H9 (cell line): ENCODE data around the gene MAP7. TPM values are rescaled to one million over a fixed set of nuclear protein-coding genes. Genes with fewer than 3 reads are reported as not detected.
"Not testable (repeated sequence)": the region's sequence is repeated elsewhere in the genome, so short reads cannot be mapped to it uniquely, and the experiment has no call there.

ENCODE experiments used
- DNase-seq: peaks from one replicate; pipeline ENCODE4 v3.0.0-alpha.2; 2017
- H2AFZ ChIP-seq: one replicate; pipeline ENCODE4 v1.6.1; 2013; ENCODE audit warnings: mild to moderate bottlenecking, low read length, control low read depth, moderate library complexity
- H2AK5ac ChIP-seq: 2 replicates; pipeline ENCODE4 v1.6.1; 2013; ENCODE audit warnings: low read length, control low read depth, mixed read lengths; ENCODE audit not compliant: insufficient read length
- H2BK120ac ChIP-seq: one replicate; pipeline ENCODE4 v1.6.1; 2013; ENCODE audit warnings: low read depth, mild to moderate bottlenecking, low read length, control low read depth, inconsistent platforms; ENCODE audit not compliant: poor library complexity, severe bottlenecking
- H2BK12ac ChIP-seq: 2 replicates; pipeline ENCODE4 v1.6.1; 2013; ENCODE audit warnings: low read length, control low read depth, mixed read lengths, low read depth; ENCODE audit not compliant: insufficient read length
- H2BK15ac ChIP-seq: 2 replicates; pipeline ENCODE4 v1.6.1; 2013; ENCODE audit warnings: low read depth, low read length, control low read depth
- H2BK20ac ChIP-seq: one replicate; pipeline ENCODE4 v1.6.1; 2013; ENCODE audit warnings: low read depth, mild to moderate bottlenecking, low read length, control low read depth, inconsistent platforms; ENCODE audit not compliant: poor library complexity, severe bottlenecking
- H2BK5ac ChIP-seq: 2 replicates; pipeline ENCODE4 v1.6.1; 2013; ENCODE audit warnings: low read length, control low read depth, mixed read lengths; ENCODE audit not compliant: insufficient read length
- H3K14ac ChIP-seq: 2 replicates; pipeline ENCODE4 v1.6.1; 2013; ENCODE audit warnings: low read length, control low read depth; ENCODE audit not compliant: insufficient read depth
- H3K18ac ChIP-seq: 2 replicates; pipeline ENCODE4 v1.6.1; 2013; ENCODE audit warnings: low read depth, mild to moderate bottlenecking, mixed read lengths, low read length, control low read depth; ENCODE audit not compliant: insufficient read length
- H3K23ac ChIP-seq: 2 replicates; pipeline ENCODE4 v1.6.1; 2013; ENCODE audit warnings: low read length, control low read depth, mixed read lengths, low read depth; ENCODE audit not compliant: insufficient read length
- H3K23me2 ChIP-seq: 2 replicates; pipeline ENCODE4 v1.6.1; 2013; ENCODE audit warnings: low read depth, mild to moderate bottlenecking, mixed read lengths, low read length, control low read depth; ENCODE audit not compliant: insufficient read length, poor library complexity, severe bottlenecking
- H3K27ac ChIP-seq: 2 replicates; pipeline ENCODE4 v1.5.1; 2013; ENCODE audit warnings: low read length, control low read depth, mixed read lengths, low read depth; ENCODE audit not compliant: insufficient read length
- H3K27me3 ChIP-seq: 2 replicates; pipeline ENCODE4 v1.6.1; 2013; ENCODE audit warnings: low read length, control low read depth, inconsistent platforms; ENCODE audit not compliant: insufficient read depth
- H3K4ac ChIP-seq: 2 replicates; pipeline ENCODE4 v1.6.1; 2013; ENCODE audit warnings: low read depth, mild to moderate bottlenecking, control low read depth, inconsistent platforms, low read length, moderate library complexity
- H3K4me1 ChIP-seq: 2 replicates; pipeline ENCODE4 v1.6.1; 2013; ENCODE audit warnings: low read length, control low read depth, inconsistent platforms; ENCODE audit not compliant: insufficient read depth
- H3K4me2 ChIP-seq: 2 replicates; pipeline ENCODE4 v1.6.1; 2013; ENCODE audit warnings: low read length, control low read depth, mixed read lengths; ENCODE audit not compliant: insufficient read length, insufficient read depth
- H3K56ac ChIP-seq: 2 replicates; pipeline ENCODE4 v1.6.1; 2013; ENCODE audit warnings: low read depth, mild to moderate bottlenecking, mixed read lengths, low read length, control low read depth; ENCODE audit not compliant: insufficient read length
- H3K79me1 ChIP-seq: 2 replicates; pipeline ENCODE4 v1.6.1; 2013; ENCODE audit warnings: low read depth, mild to moderate bottlenecking, moderate library complexity, low read length, control low read depth, inconsistent platforms; ENCODE audit not compliant: insufficient read depth, poor library complexity, severe bottlenecking
- H3K79me2 ChIP-seq: 2 replicates; pipeline ENCODE4 v1.6.1; 2013; ENCODE audit warnings: low read length, control low read depth, inconsistent platforms; ENCODE audit not compliant: insufficient read depth
- H3K9ac ChIP-seq: 2 replicates; pipeline ENCODE4 v1.6.1; 2013; ENCODE audit warnings: low read length, control low read depth, mixed read lengths; ENCODE audit not compliant: insufficient read length; ENCODE audit errors: extremely low read depth
- H3K9me3 ChIP-seq: one replicate; pipeline ENCODE4 v1.6.1; 2013; ENCODE audit warnings: low read depth, low read length, inconsistent platforms; ENCODE audit not compliant: control insufficient read depth
- H3T11ph ChIP-seq: one replicate; pipeline ENCODE4 v1.6.1; 2013; ENCODE audit warnings: mild to moderate bottlenecking, low read length, control low read depth, inconsistent platforms
- H4K20me1 ChIP-seq: one replicate; pipeline ENCODE4 v1.6.1; 2013; ENCODE audit not compliant: control insufficient read depth, insufficient read length, insufficient read depth
- H4K5ac ChIP-seq: 2 replicates; pipeline ENCODE4 v1.6.1; 2013; ENCODE audit warnings: low read depth, mild to moderate bottlenecking, mixed read lengths, low read length, control low read depth; ENCODE audit not compliant: insufficient read length
- H4K8ac ChIP-seq: replicated peaks from 2 replicates; pipeline ENCODE4 v1.6.1; 2013; ENCODE audit warnings: low read length, control low read depth, mixed read lengths, low read depth; ENCODE audit not compliant: insufficient read length
- H4K91ac ChIP-seq: 2 replicates; pipeline ENCODE4 v1.6.1; 2013; ENCODE audit warnings: low read depth, mild to moderate bottlenecking, moderate library complexity, mixed read lengths, low read length, control low read depth; ENCODE audit not compliant: insufficient read length
- H3K27ac Mint-ChIP-seq, 3 experiments: 2 replicates in 2 of 3; 3 replicates in 1 of 3; pipeline ENCODE4 v1.8.0; 2020 to 2021; ENCODE audit warnings: mixed read lengths in 3 of 3, mild to moderate bottlenecking in 1 of 3, moderate library complexity in 1 of 3
- H3K27me3 Mint-ChIP-seq: 2 replicates; pipeline ENCODE4 v1.8.0; 2021; ENCODE audit warnings: low read depth, mild to moderate bottlenecking, moderate library complexity, mixed read lengths
- H3K36me3 Mint-ChIP-seq, 3 experiments: 2 replicates in 2 of 3; 3 replicates in 1 of 3; pipeline ENCODE4 v1.8.0; 2020 to 2021; ENCODE audit warnings: low read depth in 3 of 3, mixed read lengths in 3 of 3; ENCODE audit not compliant: insufficient read depth in 1 of 3
- H3K4me1 Mint-ChIP-seq, 2 experiments: 2 replicates each; pipeline ENCODE4 v1.8.0; 2020; ENCODE audit warnings: mixed read lengths in 2 of 2
- H3K4me3 Mint-ChIP-seq, 2 experiments: 2 replicates in 1 of 2; 3 replicates in 1 of 2; pipeline ENCODE4 v1.8.0; 2020 to 2021; ENCODE audit warnings: mild to moderate bottlenecking in 2 of 2, mixed read lengths in 2 of 2, moderate library complexity in 1 of 2
- H3K9me3 Mint-ChIP-seq, 2 experiments: 2 replicates in 1 of 2; 3 replicates in 1 of 2; pipeline ENCODE4 v1.8.0; 2020; ENCODE audit warnings: mild to moderate bottlenecking in 2 of 2, mixed read lengths in 2 of 2, moderate library complexity in 1 of 2
- CTCF ChIP-seq: fragments of 200-600 bp; sonication (generic); conservative IDR thresholded peaks from 3 replicates; pipeline ENCODE4 v1.8.0; 2021; ENCODE audit warnings: antibody characterized with exemption, mild to moderate bottlenecking
- WGBS: extraction: QIAGEN DNeasy Blood & Tissue Kit; methylation state at CpG from one replicate; pipeline ENCODE4 v1.1.7; 2013; ENCODE audit warnings: missing lambda C conversion rate, low lambda C conversion rate, mixed read lengths; ENCODE audit not compliant: insufficient read length; ENCODE audit errors: extremely low coverage; 5-methylcytosine and 5-hydroxymethylcytosine counted together
- total RNA-seq: library from RNA; stranded (reverse); gene quantifications from 2 replicates; pipeline ENCODE4 v1.2.1, GENCODE V29; 2021

The MAP7 gene
- total RNA-seq, 1 experiment from 2014 or later: 51.1 TPM

GRCh38 chr6:136491251-136491650 is 59.0 kb downstream of the MAP7 start:
- no peak overlapping the region for H2BK5ac ChIP-seq
- no peak overlapping the region for H4K91ac ChIP-seq
- no peaks in the 10 kb centered on the region for H3K79me1 ChIP-seq
- Mint-ChIP-seq H3K27me3 (no peaks in the 10 kb centered on the region), H3K27ac (peak overlapping the region in 1 of 3 experiments; percentile 19; a peak in 1 of 7 replicates), H3K9me3 (no peaks in the 10 kb centered on the region), H3K4me3 (no peak overlapping the region), H3K36me3 (no peaks in the 10 kb centered on the region), H3K4me1 (peaks cover 23 to 48% of the 10 kb centered on the region in 2 experiments)
- H3K9ac ChIP-seq: no peak overlapping the region
- no peak overlapping the region for H3K14ac ChIP-seq
- H3K4me1 ChIP-seq: no peaks in the 10 kb centered on the region; the same call in 1 of the 2 replicates
- no peak overlapping the region for H3K56ac ChIP-seq
- TF ChIP-seq CTCF: no peak
- no peaks in the 10 kb centered on the region; the same call in 1 of the 2 replicates for H3K79me2 ChIP-seq
- no peak overlapping the region for H3K4me2 ChIP-seq
- DNase-seq: no peak
- H2BK15ac ChIP-seq: no peak overlapping the region
- no peaks in the 10 kb centered on the region for H4K20me1 ChIP-seq
- no CpG with 5 or more reads among the region's 2 CpGs for WGBS
- H3K23ac ChIP-seq: no peak overlapping the region
- H3K4ac ChIP-seq: no peak overlapping the region
- H2BK20ac ChIP-seq: no peak overlapping the region
- H3T11ph ChIP-seq: no peak overlapping the region
- H3K9me3 ChIP-seq: no peaks in the 10 kb centered on the region
- no peaks in the 10 kb centered on the region for H3K23me2 ChIP-seq
- no peak overlapping the region for H2AFZ ChIP-seq
- no peak overlapping the region for H2BK120ac ChIP-seq
- H4K8ac ChIP-seq: no peak overlapping the region
- no peaks in the 10 kb centered on the region for H3K27me3 ChIP-seq
- no peak overlapping the region for H3K27ac ChIP-seq
- no peak overlapping the region for H3K18ac ChIP-seq
- no peak overlapping the region for H2AK5ac ChIP-seq
- no peak overlapping the region for H4K5ac ChIP-seq
- H2BK12ac ChIP-seq: no peak overlapping the region

DNA sequence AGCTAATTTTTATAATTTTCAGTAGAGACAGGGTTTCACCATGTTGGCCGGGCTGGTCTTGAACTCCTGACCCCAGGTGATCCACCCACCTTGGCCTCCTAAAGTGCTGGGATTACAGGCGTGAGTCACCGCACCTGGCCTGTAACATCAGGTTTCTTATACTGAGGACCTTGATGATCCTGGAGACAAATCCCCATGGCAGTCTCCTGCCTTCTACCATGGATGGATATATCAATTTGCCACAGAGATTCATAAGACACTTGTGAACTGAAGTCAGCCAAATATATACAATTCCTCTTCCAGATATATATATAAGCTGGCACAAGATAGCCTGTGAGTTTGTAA is 60.6 kb downstream of the MAP7 start:
- not testable (repeated sequence) for H4K8ac ChIP-seq, H3K27me3 Mint-ChIP-seq, H3K23me2 ChIP-seq, H3T11ph ChIP-seq, H3K79me2 ChIP-seq, H3K9ac ChIP-seq, H4K5ac ChIP-seq, H3K79me1 ChIP-seq, H3K4me1 ChIP-seq, H3K4me3 Mint-ChIP-seq, DNase-seq, H2AFZ ChIP-seq, H2BK5ac ChIP-seq, H3K4me2 ChIP-seq, H2BK12ac ChIP-seq, H3K9me3 ChIP-seq, H3K23ac ChIP-seq, H3K27me3 ChIP-seq, H4K91ac ChIP-seq, H4K20me1 ChIP-seq, H3K9me3 Mint-ChIP-seq, H2BK15ac ChIP-seq, H2BK20ac ChIP-seq, H3K18ac ChIP-seq, H2BK120ac ChIP-seq, H3K27ac ChIP-seq, H3K4ac ChIP-seq, H3K27ac Mint-ChIP-seq, H3K56ac ChIP-seq, H3K14ac ChIP-seq, H3K36me3 Mint-ChIP-seq, H2AK5ac ChIP-seq
- peaks cover 20 to 43% of the 10 kb centered on the region in 2 experiments; a peak in 3 of 4 replicates for H3K4me1 Mint-ChIP-seq
- WGBS: no CpG with 5 or more reads among the region's 3 CpGs
